Fibroblast of mammary gland (primary cell): Measurements from ENCODE around the gene ACSL5.

Experiments used
- DNase-seq: peaks from one replicate; pipeline ENCODE4 v3.0.0-alpha.2; 2010; ENCODE audit warnings: low read depth
- H3K4me3 ChIP-seq: 2 replicates; pipeline ENCODE4 v1.5.1; 2011; ENCODE audit warnings: low read depth, mild to moderate bottlenecking, low read length, moderate library complexity; ENCODE audit not compliant: control insufficient read depth
- TF ChIP-seq, protein P1 (sequence below): conservative IDR thresholded peaks from 2 replicates; pipeline ENCODE4 v1.5.1; 2011; ENCODE audit warnings: low read depth, low read length, inconsistent platforms; ENCODE audit not compliant: control insufficient read depth, insufficient read depth

Gene ACSL5

DNA sequence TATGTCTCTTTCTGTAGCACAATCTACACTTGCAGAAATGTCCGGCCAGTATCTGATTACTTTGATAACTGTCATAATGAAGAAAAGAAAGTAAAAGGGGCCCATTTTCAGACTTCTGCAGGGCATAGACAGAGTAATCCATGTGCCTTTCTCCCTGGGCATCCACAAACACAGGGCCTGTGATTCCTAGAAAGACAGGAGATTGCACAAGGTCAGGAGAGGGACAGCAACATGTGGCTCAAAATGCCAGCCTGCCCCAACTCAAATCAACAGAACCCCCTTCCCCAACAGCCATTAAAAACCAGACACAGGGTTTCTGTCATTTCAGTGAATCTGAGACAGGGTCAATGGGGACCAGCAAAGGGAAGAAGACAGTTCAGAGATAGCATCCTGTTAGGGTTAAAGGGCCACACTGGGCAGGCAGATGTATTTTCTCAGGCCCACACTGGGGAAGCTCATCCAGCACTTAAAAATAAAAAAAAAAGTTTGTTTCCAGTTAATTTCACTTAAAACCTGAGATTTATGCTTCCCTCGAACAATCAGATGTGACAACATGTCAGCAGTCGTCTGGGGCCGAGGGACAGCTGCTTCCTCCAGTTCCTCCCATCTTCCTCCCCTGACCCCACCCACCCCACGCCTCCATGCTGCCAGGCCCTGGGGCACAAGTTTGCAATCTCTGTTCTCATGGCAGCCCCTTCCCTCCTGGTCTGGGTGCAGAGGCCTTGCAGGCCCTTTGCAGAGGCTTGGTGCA is 30.7 kb upstream of the ACSL5 start:
- TF ChIP-seq, protein P1, sequence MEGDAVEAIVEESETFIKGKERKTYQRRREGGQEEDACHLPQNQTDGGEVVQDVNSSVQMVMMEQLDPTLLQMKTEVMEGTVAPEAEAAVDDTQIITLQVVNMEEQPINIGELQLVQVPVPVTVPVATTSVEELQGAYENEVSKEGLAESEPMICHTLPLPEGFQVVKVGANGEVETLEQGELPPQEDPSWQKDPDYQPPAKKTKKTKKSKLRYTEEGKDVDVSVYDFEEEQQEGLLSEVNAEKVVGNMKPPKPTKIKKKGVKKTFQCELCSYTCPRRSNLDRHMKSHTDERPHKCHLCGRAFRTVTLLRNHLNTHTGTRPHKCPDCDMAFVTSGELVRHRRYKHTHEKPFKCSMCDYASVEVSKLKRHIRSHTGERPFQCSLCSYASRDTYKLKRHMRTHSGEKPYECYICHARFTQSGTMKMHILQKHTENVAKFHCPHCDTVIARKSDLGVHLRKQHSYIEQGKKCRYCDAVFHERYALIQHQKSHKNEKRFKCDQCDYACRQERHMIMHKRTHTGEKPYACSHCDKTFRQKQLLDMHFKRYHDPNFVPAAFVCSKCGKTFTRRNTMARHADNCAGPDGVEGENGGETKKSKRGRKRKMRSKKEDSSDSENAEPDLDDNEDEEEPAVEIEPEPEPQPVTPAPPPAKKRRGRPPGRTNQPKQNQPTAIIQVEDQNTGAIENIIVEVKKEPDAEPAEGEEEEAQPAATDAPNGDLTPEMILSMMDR = no peak
- DNase-seq = no peak
- no peak overlapping the region for H3K4me3 ChIP-seq

DNA sequence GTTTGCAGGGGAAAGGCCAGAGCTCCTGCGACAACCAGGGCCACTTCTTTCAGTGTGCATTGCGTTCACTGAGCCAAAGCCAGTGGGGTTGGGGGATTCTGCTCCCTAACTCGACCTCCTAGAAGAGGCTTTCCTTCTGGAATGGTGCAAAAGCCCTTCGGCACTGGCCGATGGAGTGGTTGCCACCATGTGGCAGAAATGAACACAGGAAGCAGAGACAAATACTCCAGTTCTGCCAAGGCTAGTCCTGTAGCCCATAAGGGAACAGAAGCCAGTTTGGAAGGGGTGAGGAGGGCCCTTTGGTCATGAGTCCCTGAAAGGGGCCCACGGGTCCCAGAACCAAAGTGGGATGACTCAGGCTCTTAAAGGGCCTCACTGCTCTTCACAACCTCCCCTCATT is 29.7 kb upstream of the ACSL5 start:
- TF ChIP-seq, protein P1 = no peak
- no peak for DNase-seq

DNA sequence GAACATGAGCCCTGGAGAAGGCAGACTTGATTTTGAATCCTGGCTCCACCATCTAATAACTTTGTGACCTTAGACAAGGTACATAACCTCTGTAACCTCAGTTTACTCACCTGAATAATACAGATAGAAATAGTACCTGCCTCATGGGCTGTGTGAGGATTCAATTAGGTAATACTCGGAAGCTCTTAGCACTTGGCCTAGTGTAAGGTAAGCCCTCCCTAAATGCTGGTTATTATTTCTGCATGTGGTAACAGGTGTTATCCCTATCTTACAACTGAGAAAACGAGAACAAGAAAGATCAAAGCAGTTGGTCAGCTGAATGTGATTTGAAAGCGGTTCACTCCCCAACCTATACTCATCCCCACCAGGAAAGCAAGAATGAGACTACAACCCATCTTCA is 28.7 kb upstream of the ACSL5 start:
- DNase-seq = no peak
- TF ChIP-seq, protein P1 = no peak

More for the DNA sequence above, 29.7 kb upstream of the ACSL5 start:
- no peak overlapping the region for H3K4me3 ChIP-seq

DNA sequence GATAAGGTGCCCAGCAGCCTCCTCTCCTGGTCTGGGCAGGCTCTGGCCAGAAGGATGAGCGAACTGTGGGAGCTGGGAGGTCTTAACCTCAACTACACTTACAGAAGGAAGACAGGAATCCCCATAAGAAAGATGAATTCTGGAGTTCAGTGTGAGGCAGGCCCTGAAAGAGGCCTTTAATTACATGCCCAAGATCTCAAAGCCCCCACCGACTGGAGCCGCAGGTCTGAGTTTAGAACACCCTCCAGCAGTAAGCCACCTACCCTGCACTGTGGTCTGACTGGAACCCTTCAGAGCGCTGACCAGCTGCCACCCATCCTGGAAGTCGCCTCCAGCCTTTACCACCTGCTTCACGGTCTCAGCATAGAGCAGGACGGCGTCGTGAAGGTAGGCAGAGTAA is 28.2 kb upstream of the ACSL5 start:
- H3K4me3 ChIP-seq = no peak overlapping the region
- TF ChIP-seq, protein P1 = no peak
- no peak for DNase-seq

More for the DNA sequence above, 28.7 kb upstream of the ACSL5 start:
- H3K4me3 ChIP-seq = no peak overlapping the region

DNA sequence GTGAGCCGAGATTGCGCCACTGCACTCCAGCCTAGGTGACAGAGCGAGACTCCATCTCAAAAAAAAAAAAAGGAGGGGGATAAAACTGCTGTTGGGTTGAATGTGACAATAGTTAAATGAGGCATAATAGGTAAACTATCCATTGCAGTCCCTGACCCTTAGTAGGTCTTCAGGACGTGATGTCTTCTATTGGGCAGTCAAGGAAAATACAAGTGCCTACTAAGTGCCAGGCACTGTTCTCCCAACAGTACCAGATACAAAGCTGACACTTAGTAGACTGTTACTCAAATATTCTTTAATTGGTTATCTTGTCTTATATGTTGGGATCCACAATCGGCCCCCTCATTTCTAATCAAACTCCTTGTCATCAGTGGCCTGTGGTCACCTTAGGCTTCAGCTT is 27.1 kb upstream of the ACSL5 start:
- no peak overlapping the region for H3K4me3 ChIP-seq
- no peak for DNase-seq
- TF ChIP-seq, protein P1 = no peak

DNA sequence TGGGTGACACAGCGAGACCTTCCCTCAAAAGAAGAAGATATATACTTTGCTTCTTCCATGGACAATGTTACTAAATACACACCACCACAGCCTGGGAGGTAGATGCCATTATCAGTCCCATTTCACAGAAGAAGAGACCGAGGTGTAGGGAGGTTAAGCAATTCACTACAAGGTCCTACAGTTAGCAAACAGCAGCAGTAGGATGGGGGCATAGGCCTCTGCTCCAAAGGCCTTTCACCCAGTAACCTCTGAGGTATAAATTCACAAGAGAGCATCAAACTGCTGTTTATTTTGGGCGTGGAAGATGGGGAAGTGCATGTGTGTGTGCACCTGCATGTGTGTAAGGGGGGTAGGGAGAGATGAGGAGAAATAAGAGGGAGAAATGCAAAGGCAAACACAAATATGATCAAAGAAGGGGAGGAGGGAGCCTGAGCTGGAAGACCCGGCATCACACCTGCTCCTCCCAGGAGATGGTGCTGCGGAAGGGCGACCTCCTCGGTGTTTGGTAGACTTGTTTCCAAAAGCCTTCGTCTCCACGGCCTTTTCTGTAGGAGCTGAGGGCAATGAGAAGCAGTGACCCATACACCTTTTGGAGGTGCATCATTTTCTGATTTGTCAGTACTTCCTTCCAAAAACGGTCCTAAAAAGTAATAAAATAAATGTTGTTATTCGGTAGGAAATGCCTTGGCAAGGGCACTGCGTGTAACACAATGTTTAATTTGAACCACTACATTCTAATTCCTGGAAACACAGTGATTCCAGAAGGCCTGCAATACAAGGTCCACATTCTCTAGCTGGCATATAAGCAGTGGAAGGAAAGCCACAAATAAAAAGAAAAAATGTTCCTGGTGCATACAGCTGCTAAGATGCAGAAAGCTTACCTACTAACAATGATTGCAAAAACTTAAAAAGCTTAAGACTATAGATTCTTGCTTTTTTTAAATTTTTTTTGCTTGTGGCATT is 25.9 kb upstream of the ACSL5 start:
- DNase-seq = no peak
- H3K4me3 ChIP-seq = no peak overlapping the region
- TF ChIP-seq, protein P1 = no peak
